Measurements from ENCODE around the gene SND1.

The SND1 gene

GRCh38 chr7:127635659-127636285 lies 16.2 kb upstream of the SND1 start:
- H3K27ac ChIP-seq (ENCODE audit: insufficient read depth in 1 of 2, low read depth in 1 of 2, low read length in 2 of 2, poor library complexity in 1 of 2, severe bottlenecking in 2 of 2) = no peak overlapping the region
- no peaks in the 10 kb centered on the region for H3K36me3 ChIP-seq (ENCODE audit: control insufficient read depth in 4 of 4, insufficient read depth in 4 of 4, low read length in 3 of 4)
- H3K27me3 ChIP-seq (replicated peaks in 2 of 5; ENCODE audit: control insufficient read depth in 4 of 5, insufficient read depth in 5 of 5, low read length in 4 of 5) = no peaks in the 10 kb centered on the region
- no peak for DNase-seq
- no peak overlapping the region for H3K4me3 ChIP-seq (ENCODE audit: control insufficient read depth in 1 of 7, extremely low read depth in 1 of 7, insufficient read depth in 4 of 7, low read depth in 2 of 7, low read length in 6 of 7)
- POLR2A ChIA-PET = interaction anchor here (0.7 kb wide), 1 partner anchor 16 kb away, joined by 3 read pairs; no protein-coding TSS in a partner anchor
- H3K4me1 ChIP-seq (ENCODE audit: control extremely low read depth in 1 of 4, control insufficient read depth in 4 of 4, insufficient read depth in 4 of 4, low read length in 3 of 4) = no peaks in the 10 kb centered on the region
- no peaks in the 10 kb centered on the region for H3K9me3 ChIP-seq (ENCODE audit: control extremely low read depth in 1 of 5, control insufficient read depth in 4 of 5, insufficient read depth in 2 of 5, low read depth in 1 of 5, low read length in 4 of 5)
- CTCF ChIA-PET = no interaction called here
- 100% methylated on average over 1 of the region's 3 CpGs for WGBS (ENCODE audit: insufficient coverage)

- Histone ChIP-seq H3K9me3 (ENCODE audit: control extremely low read depth in 1 of 5, control insufficient read depth in 4 of 5, insufficient read depth in 2 of 5, low read depth in 1 of 5, low read length in 4 of 5) (no peaks in the 10 kb centered on the region), H3K27ac (ENCODE audit: insufficient read depth in 1 of 2, low read depth in 1 of 2, low read length in 2 of 2, poor library complexity in 1 of 2, severe bottlenecking in 2 of 2) (no peak overlapping the region), H3K36me3 (ENCODE audit: control insufficient read depth in 4 of 4, insufficient read depth in 4 of 4, low read length in 3 of 4) (no peaks in the 10 kb centered on the region), H3K27me3 (replicated peaks in 2 of 5; ENCODE audit: control insufficient read depth in 4 of 5, insufficient read depth in 5 of 5, low read length in 4 of 5) (no peaks in the 10 kb centered on the region), H3K4me1 (ENCODE audit: control extremely low read depth in 1 of 4, control insufficient read depth in 4 of 4, insufficient read depth in 4 of 4, low read length in 3 of 4) (no peaks in the 10 kb centered on the region), H3K4me3 (ENCODE audit: control insufficient read depth in 1 of 7, extremely low read depth in 1 of 7, insufficient read depth in 4 of 7, low read depth in 2 of 7, low read length in 6 of 7) (no peak overlapping the region)
- ChIA-PET POLR2A (interaction anchor here (0.7 kb wide), 1 partner anchor 663 kb away, joined by 4 read pairs; no protein-coding TSS in a partner anchor), CTCF (interaction anchor here (1.0 kb wide), 1 partner anchor 8 kb away, joined by 3 read pairs; no protein-coding TSS in a partner anchor)
- no peak for DNase-seq
These were observed 13.8 kb upstream of the SND1 start for GRCh38 chr7:127638197-127638596.

- POLR2A ChIA-PET = no interaction called here
- CTCF ChIA-PET = interaction anchor here (0.6 kb wide), 1 partner anchor 78 kb away, joined by 3 read pairs; no protein-coding TSS in a partner anchor
- H3K9me3 ChIP-seq (ENCODE audit: control extremely low read depth in 1 of 5, control insufficient read depth in 4 of 5, insufficient read depth in 2 of 5, low read depth in 1 of 5, low read length in 4 of 5) = no peaks in the 10 kb centered on the region
- H3K27ac ChIP-seq (ENCODE audit: insufficient read depth in 1 of 2, low read depth in 1 of 2, low read length in 2 of 2, poor library complexity in 1 of 2, severe bottlenecking in 2 of 2) = no peak overlapping the region
- peaks cover 0 to 2% (median 0%) of the 10 kb centered on the region in 5 experiments for H3K27me3 ChIP-seq (replicated peaks in 2 of 5; ENCODE audit: control insufficient read depth in 4 of 5, insufficient read depth in 5 of 5, low read length in 4 of 5)
- H3K36me3 ChIP-seq (ENCODE audit: control insufficient read depth in 4 of 4, insufficient read depth in 4 of 4, low read length in 3 of 4) = no peaks in the 10 kb centered on the region
- 100% methylated on average over 1 of the region's 2 CpGs for WGBS (ENCODE audit: insufficient coverage)
- no peak overlapping the region for H3K4me3 ChIP-seq (ENCODE audit: control insufficient read depth in 1 of 7, extremely low read depth in 1 of 7, insufficient read depth in 4 of 7, low read depth in 2 of 7, low read length in 6 of 7)
- no peaks in the 10 kb centered on the region for H3K4me1 ChIP-seq (ENCODE audit: control extremely low read depth in 1 of 4, control insufficient read depth in 4 of 4, insufficient read depth in 4 of 4, low read length in 3 of 4)
- no peak for DNase-seq
These were observed 7.5 kb upstream of the SND1 start for GRCh38 chr7:127644484-127644883.

GRCh38 chr7:127647636-127648035 lies 4.4 kb upstream of the SND1 start:
- DNase-seq = no peak
- 94% methylated on average over 7 of the region's 8 CpGs for WGBS (ENCODE audit: insufficient coverage)
- Histone ChIP-seq H3K4me1 (ENCODE audit: control extremely low read depth in 1 of 4, control insufficient read depth in 4 of 4, insufficient read depth in 4 of 4, low read length in 3 of 4) (peaks cover 2 to 17% (median 12%) of the 10 kb centered on the region in 4 experiments), H3K27ac (ENCODE audit: insufficient read depth in 1 of 2, low read depth in 1 of 2, low read length in 2 of 2, poor library complexity in 1 of 2, severe bottlenecking in 2 of 2) (no peak overlapping the region), H3K36me3 (ENCODE audit: control insufficient read depth in 4 of 4, insufficient read depth in 4 of 4, low read length in 3 of 4) (no peaks in the 10 kb centered on the region), H3K9me3 (ENCODE audit: control extremely low read depth in 1 of 5, control insufficient read depth in 4 of 5, insufficient read depth in 2 of 5, low read depth in 1 of 5, low read length in 4 of 5) (no peaks in the 10 kb centered on the region), H3K27me3 (replicated peaks in 2 of 5; ENCODE audit: control insufficient read depth in 4 of 5, insufficient read depth in 5 of 5, low read length in 4 of 5) (peaks cover 0 to 2% (median 0%) of the 10 kb centered on the region in 5 experiments), H3K4me3 (ENCODE audit: control insufficient read depth in 1 of 7, extremely low read depth in 1 of 7, insufficient read depth in 4 of 7, low read depth in 2 of 7, low read length in 6 of 7) (no peak overlapping the region)
- ChIA-PET CTCF (interaction anchor here (1.6 kb wide), 1 partner anchor 59 kb away, joined by 3 read pairs; the partner anchor contains the start of gene ARF5), POLR2A (no interaction called here)

- peaks cover 6 to 28% (median 23%) of the 10 kb centered on the region in 4 experiments for H3K4me1 ChIP-seq (ENCODE audit: control extremely low read depth in 1 of 4, control insufficient read depth in 4 of 4, insufficient read depth in 4 of 4, low read length in 3 of 4)
- peaks cover 0 to 2% (median 0%) of the 10 kb centered on the region in 5 experiments for H3K27me3 ChIP-seq (replicated peaks in 2 of 5; ENCODE audit: control insufficient read depth in 4 of 5, insufficient read depth in 5 of 5, low read length in 4 of 5)
- peaks cover 0 to 1% (median 0%) of the 10 kb centered on the region in 4 experiments for H3K36me3 ChIP-seq (ENCODE audit: control insufficient read depth in 4 of 4, insufficient read depth in 4 of 4, low read length in 3 of 4)
- no peak for DNase-seq
- ChIA-PET CTCF (no interaction called here), POLR2A (no interaction called here)
- no peak overlapping the region for H3K4me3 ChIP-seq (ENCODE audit: control insufficient read depth in 1 of 7, extremely low read depth in 1 of 7, insufficient read depth in 4 of 7, low read depth in 2 of 7, low read length in 6 of 7)
- WGBS (ENCODE audit: insufficient coverage) = 88% methylated on average over 2 of the region's 2 CpGs
- H3K9me3 ChIP-seq (ENCODE audit: control extremely low read depth in 1 of 5, control insufficient read depth in 4 of 5, insufficient read depth in 2 of 5, low read depth in 1 of 5, low read length in 4 of 5) = no peaks in the 10 kb centered on the region
- H3K27ac ChIP-seq (ENCODE audit: insufficient read depth in 1 of 2, low read depth in 1 of 2, low read length in 2 of 2, poor library complexity in 1 of 2, severe bottlenecking in 2 of 2) = no peak overlapping the region
These were observed 3.0 kb upstream of the SND1 start for GRCh38 chr7:127648986-127649385.

GRCh38 chr7:127650847-127651555 lies 993 bp upstream of the SND1 start:
- DNase-seq = peak; percentile 25 to 84 (median 72)
- Histone ChIP-seq H3K36me3 (ENCODE audit: control insufficient read depth in 4 of 4, insufficient read depth in 4 of 4, low read length in 3 of 4) (peaks cover 0 to 10% (median under 1%) of the 10 kb centered on the region in 4 experiments), H3K27ac (ENCODE audit: insufficient read depth in 1 of 2, low read depth in 1 of 2, low read length in 2 of 2, poor library complexity in 1 of 2, severe bottlenecking in 2 of 2) (peak overlapping the region; percentile 69 to 90), H3K27me3 (replicated peaks in 2 of 5; ENCODE audit: control insufficient read depth in 4 of 5, insufficient read depth in 5 of 5, low read length in 4 of 5) (peaks cover 0 to 2% (median 0%) of the 10 kb centered on the region in 5 experiments), H3K9me3 (ENCODE audit: control extremely low read depth in 1 of 5, control insufficient read depth in 4 of 5, insufficient read depth in 2 of 5, low read depth in 1 of 5, low read length in 4 of 5) (no peaks in the 10 kb centered on the region), H3K4me1 (ENCODE audit: control extremely low read depth in 1 of 4, control insufficient read depth in 4 of 4, insufficient read depth in 4 of 4, low read length in 3 of 4) (peaks cover 10 to 40% (median 32%) of the 10 kb centered on the region in 4 experiments), H3K4me3 (ENCODE audit: control insufficient read depth in 1 of 7, extremely low read depth in 1 of 7, insufficient read depth in 4 of 7, low read depth in 2 of 7, low read length in 6 of 7) (peak overlapping the region; percentile 58 to 94 (median 83))
- 47% methylated on average over 17 of the region's 29 CpGs for WGBS (ENCODE audit: insufficient coverage)
- ChIA-PET CTCF (no interaction called here), POLR2A (interaction anchor here (1.0 to 1.4 kb wide), 2 partner anchors 16 to 66 kb away, joined by 3 read pairs; partner anchors contain the start of gene GCC1)

All from common myeloid progenitor, CD34-positive (primary cell).